ENCODE data around the gene WNK2.
A peak's percentile ranks its signal among the peaks of the same experiment; 100 is the strongest.
"Not testable (repeated sequence)": the region's sequence is repeated elsewhere in the genome, so short reads cannot be mapped to it uniquely, and the experiment has no call there.

WNK2 gene

DNA sequence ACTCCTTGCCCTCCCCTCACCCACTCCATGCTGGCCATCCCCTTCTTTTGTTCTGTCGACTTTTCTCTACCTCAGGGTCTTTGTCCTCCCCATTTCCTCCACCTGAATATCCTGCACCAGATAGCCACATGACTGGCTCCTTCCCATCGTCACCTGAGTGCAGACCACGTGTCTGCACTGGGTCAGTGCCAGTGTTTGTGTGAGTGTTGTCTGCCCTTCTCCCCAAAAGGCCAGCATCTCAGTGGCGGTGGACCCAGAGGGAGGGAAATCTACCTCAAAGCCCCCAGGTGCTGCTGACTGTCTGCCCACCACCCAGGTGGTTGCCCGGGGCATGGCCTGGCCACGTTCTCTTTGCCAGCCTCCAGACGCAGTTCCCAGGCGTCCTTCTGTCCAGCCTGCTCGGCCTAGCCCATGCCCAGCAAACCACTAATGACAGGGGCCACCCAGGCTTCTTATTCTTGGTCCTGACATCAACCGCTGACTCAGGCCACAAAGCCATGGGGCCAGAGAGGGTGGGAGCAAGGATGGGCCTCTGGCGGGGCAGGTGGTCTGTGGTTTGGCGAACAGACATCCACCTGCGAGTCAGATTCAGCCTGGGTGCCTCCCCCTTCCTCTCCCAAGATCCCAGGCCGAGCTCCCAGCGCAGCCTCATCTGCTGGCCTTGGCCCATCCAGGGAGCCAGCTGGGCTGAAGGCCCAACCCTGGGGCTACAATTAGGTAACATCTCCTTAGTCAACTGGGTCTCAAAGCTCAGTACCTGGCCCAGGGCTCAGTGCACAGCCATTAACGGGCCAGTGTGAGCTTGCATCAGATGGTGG is 44.4 kb upstream of the WNK2 start:
- no peaks in the 10 kb centered on the region for H3K27me3 ChIP-seq
- H3K36me3 ChIP-seq, result no peaks in the 10 kb centered on the region
- H3K4me3 ChIP-seq, result no peak overlapping the region
- TF ChIP-seq, protein P1, sequence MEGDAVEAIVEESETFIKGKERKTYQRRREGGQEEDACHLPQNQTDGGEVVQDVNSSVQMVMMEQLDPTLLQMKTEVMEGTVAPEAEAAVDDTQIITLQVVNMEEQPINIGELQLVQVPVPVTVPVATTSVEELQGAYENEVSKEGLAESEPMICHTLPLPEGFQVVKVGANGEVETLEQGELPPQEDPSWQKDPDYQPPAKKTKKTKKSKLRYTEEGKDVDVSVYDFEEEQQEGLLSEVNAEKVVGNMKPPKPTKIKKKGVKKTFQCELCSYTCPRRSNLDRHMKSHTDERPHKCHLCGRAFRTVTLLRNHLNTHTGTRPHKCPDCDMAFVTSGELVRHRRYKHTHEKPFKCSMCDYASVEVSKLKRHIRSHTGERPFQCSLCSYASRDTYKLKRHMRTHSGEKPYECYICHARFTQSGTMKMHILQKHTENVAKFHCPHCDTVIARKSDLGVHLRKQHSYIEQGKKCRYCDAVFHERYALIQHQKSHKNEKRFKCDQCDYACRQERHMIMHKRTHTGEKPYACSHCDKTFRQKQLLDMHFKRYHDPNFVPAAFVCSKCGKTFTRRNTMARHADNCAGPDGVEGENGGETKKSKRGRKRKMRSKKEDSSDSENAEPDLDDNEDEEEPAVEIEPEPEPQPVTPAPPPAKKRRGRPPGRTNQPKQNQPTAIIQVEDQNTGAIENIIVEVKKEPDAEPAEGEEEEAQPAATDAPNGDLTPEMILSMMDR (IDR thresholded peaks at IDR 0.05), result no peak
- no peak overlapping the region for H3K27ac ChIP-seq
- no peaks in the 10 kb centered on the region for H3K9me3 ChIP-seq
- DNase-seq, result no peak
- peaks cover 2 to 39% (median 26%) of the 10 kb centered on the region in 4 donors for H3K4me1 ChIP-seq
- intact Hi-C loops (cut with DNase I; ENCODE audit: low total_unique reads), result no loop called here

DNA sequence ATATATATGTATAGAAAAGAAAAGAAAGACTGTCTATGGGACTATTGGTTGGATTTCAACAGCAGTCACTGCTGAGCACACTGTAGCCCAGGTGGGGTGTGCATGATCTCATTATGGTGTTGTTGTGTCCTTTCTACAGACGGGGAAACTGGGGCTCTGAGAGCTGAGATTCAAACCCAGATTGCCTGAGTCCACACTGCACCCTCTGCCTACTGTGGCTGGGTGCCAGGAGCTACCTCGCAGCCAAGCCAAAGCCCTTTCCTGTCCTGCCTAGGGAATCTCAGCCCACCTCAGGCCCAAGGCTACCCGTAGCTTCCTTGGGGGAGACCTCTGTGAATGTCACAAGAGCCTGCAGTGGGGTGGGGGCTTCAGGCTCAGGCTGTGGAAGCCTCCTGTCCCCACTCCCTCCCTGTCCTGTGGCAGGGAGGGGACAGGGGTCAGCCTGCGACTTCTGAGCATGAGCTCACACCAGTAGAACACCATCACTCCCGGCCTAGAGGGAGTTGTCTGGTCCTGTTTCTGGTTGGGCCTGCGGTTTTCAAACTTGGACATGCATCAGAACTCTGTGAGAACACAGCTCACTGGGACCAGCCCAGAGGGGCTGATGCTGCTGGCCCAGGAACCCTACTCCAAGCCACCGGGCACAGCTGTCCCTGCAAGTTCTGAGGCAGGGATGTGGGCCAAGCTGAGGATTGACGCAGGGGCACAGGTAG is 42.0 kb upstream of the WNK2 start:
- intact Hi-C loops (cut with DNase I; ENCODE audit: low total_unique reads), result no loop called here
- Histone ChIP-seq H3K36me3 (no peaks in the 10 kb centered on the region), H3K9me3 (no peaks in the 10 kb centered on the region), H3K27ac (peak overlapping the region; percentile 41 to 56), H3K4me3 (no peak overlapping the region), H3K4me1 (peaks cover 0 to 33% (median 16%) of the 10 kb centered on the region in 4 donors), H3K27me3 (no peaks in the 10 kb centered on the region)
- no peak for DNase-seq
- TF ChIP-seq, protein P1 (IDR thresholded peaks at IDR 0.05), result no peak

DNA sequence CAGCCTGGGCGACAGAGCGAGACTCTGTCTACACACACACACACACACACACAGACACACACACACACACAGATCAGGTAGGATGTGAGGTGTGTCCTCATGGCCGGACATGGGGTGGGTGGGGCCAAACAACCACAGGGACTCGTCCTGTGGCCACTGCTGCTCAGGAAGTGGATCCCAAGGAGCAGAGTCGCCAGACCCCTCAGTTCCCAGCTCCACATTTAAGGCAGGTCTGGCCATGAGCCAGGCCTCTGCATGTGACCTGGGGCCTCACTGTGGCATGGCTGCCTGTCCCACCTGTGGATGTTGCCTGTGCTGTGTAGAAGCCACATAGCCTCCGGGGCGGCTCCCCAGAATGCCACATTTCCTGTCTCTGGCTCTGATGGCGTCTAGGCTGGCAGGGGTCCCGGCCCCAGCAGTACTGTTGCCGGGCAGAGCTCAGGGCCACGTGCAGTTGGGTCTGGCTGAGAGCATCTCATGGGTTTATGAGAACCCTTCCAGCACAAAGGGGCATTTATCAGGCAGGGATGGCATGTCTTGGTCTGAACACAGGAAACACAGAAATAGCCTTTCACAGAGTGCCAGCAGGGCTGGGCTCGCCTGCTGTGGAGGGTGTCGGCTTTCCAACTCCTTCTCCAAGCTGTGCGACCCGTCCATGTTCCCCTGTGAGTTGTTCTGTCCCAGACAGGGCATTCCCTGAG is 40.0 kb upstream of the WNK2 start:
- Histone ChIP-seq H3K27ac (peak overlapping the region; percentile 52 to 59), H3K36me3 (no peaks in the 10 kb centered on the region), H3K9me3 (no peaks in the 10 kb centered on the region), H3K27me3 (no peaks in the 10 kb centered on the region), H3K4me3 (no peak overlapping the region), H3K4me1 (peaks cover 0 to 33% (median 16%) of the 10 kb centered on the region in 4 donors)
- no peak for DNase-seq
- TF ChIP-seq, protein P1 (IDR thresholded peaks at IDR 0.05), result no peak
- intact Hi-C loops (cut with DNase I; ENCODE audit: low total_unique reads), result no loop called here

DNA sequence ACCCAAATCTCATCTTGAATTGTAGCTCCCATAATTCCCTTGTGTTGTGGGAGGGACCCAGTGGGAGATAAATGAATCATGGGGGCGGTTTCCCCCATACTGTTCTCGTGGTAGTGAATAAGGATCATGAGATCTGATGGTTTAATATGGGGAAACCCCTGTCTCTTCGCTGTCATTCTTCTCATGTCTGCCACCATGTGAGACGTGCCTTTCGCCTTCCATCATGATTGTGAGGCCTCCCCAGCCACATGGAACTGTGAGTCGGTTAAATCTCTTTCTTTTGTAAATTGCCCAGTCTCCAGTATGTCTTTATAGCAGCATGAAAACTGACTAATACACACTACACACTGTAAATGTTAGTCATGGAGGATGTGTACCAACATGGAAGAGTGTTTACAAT is 37.2 kb upstream of the WNK2 start:
- intact Hi-C loops (cut with DNase I; ENCODE audit: low total_unique reads); H3K27me3 ChIP-seq; H3K4me3 ChIP-seq; DNase-seq; H3K36me3 ChIP-seq; H3K9me3 ChIP-seq; H3K27ac ChIP-seq: not testable (repeated sequence)
- peaks cover 0 to 26% (median 16%) of the 10 kb centered on the region in 4 donors for H3K4me1 ChIP-seq

DNA sequence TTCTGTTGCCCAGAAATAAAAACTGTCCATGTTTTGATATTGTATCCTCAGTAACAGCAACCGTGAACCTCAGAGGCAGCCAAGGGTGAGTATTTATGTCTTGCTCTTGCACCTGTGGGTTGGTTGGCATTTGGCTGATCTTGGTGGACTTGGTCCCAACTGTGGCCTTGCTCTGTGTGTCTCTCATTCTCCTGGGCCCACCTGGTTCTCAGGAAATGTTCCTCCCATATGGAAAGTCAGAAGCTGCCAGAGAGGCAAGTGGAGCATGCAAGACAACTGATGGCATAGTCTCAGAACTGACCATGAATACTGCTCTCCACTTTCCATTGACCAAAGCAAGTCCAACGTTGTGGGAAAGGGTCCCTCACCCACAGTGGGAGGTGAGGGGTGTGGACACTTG is 36.3 kb upstream of the WNK2 start:
- TF ChIP-seq, protein P1 (IDR thresholded peaks at IDR 0.05), result no peak
- intact Hi-C loops (cut with DNase I; ENCODE audit: low total_unique reads), result no loop called here
- H3K27ac ChIP-seq, result no peak overlapping the region

More for the DNA sequence above, 36.3 kb upstream of the WNK2 start:
- H3K27me3 ChIP-seq, result no peaks in the 10 kb centered on the region
- no peaks in the 10 kb centered on the region for H3K36me3 ChIP-seq
- no peak overlapping the region for H3K4me3 ChIP-seq
- no peaks in the 10 kb centered on the region for H3K9me3 ChIP-seq
- peaks cover 0 to 17% (median 11%) of the 10 kb centered on the region in 4 donors for H3K4me1 ChIP-seq
- DNase-seq, result no peak
